Ectodermal cell (in vitro differentiated cells): ENCODE measurements around the gene TACC2.
"Not testable (repeated sequence)": the region's sequence is repeated elsewhere in the genome, so short reads cannot be mapped to it uniquely, and the experiment has no call there.

Source experiments
- H3K27ac ChIP-seq: 2 replicates; pipeline ENCODE4 v1.7.0; 2013; ENCODE audit warnings: mild to moderate bottlenecking, low read depth, low read length; ENCODE audit not compliant: insufficient read depth, poor library complexity, severe bottlenecking
- H3K27me3 ChIP-seq: 2 replicates; pipeline ENCODE4 v1.7.0; 2013; ENCODE audit warnings: mild to moderate bottlenecking, low read length; ENCODE audit not compliant: insufficient read depth, control insufficient read depth, poor library complexity, severe bottlenecking
- H3K36me3 ChIP-seq: one replicate; pipeline ENCODE4 v1.7.0; 2013; ENCODE audit warnings: low read length; ENCODE audit not compliant: control insufficient read depth, insufficient read depth
- H3K4me1 ChIP-seq: one replicate; pipeline ENCODE4 v1.7.0; 2013; ENCODE audit warnings: low read length; ENCODE audit not compliant: control insufficient read depth, insufficient read depth
- H3K4me3 ChIP-seq: 2 replicates; pipeline ENCODE4 v1.7.0; 2013; ENCODE audit warnings: low read depth, low read length, control low read depth; ENCODE audit not compliant: insufficient read depth
- H3K9me3 ChIP-seq: 2 replicates; pipeline ENCODE4 v1.7.0; 2013; ENCODE audit warnings: mild to moderate bottlenecking, low read length, moderate library complexity; ENCODE audit not compliant: control insufficient read depth
- WGBS, 2 experiments: methylation state at CpG; one replicate each; pipeline ENCODE4 v1.1.7; 2013; ENCODE audit warnings: missing lambda C conversion rate in 2 of 2; 5-methylcytosine and 5-hydroxymethylcytosine counted together

The TACC2 gene

DNA sequence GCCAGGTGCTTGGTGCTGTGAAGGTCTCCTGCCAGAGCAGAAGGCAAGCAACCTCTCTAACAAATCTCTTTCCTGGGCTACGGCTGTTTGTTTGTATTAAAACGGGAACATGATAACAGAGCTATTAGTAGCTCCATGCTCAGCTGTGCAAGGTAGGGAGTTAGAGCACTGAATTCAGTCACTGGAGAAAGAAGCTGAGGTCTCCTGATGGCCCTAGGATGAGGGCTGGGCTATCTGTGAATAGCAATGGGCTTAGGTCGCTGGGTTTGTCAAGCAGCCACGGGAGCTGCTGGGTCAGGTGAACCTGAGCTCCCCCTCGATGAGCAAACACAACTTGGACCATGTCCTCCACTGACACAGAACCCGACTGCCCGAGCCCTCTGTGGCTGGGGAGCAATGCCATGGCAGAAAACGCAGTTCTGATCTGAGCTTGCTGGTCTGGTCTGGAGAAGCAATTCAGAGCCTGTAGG is 24.4 kb downstream of the TACC2 start:
- Histone ChIP-seq H3K4me1 (peaks cover 2% of the 10 kb centered on the region), H3K4me3 (no peak overlapping the region), H3K36me3 (no peaks in the 10 kb centered on the region), H3K27ac (no peak overlapping the region), H3K9me3 (no peaks in the 10 kb centered on the region), H3K27me3 (no peaks in the 10 kb centered on the region)
- WGBS, 2 experiments = 91 to 94% methylated on average over 8 of the region's 8 CpGs

DNA sequence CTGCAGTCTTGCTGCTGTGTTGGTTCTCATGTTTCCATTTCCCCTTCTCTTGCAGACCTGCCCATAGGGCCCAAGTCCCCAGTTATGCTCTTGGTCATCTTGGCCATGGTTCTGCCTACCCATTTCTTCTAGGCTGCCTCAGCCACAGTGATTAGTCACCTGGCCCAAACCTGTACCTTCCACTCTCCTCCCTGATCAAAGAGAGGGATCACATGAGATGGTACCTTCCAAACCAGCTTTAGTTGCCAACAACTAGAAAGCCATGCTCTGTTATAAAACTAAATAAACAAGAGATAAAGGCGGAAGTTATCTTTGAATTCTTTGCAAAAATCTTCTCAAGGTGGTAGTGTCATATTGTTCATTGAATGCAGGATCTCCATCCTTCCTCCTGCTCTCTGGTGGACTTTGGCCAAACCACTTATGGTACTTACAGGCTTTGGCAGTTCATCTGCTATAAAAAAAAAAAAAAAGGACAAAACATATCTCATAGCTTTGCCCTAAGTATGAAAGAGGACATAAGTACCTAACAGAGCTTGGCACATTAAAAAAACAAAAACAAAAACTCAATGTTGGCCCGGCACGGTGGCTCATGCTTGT is 25.8 kb downstream of the TACC2 start:
- WGBS, 2 experiments = 92 to 97% methylated on average over 3 of the region's 3 CpGs
- H3K9me3 ChIP-seq = no peaks in the 10 kb centered on the region

DNA sequence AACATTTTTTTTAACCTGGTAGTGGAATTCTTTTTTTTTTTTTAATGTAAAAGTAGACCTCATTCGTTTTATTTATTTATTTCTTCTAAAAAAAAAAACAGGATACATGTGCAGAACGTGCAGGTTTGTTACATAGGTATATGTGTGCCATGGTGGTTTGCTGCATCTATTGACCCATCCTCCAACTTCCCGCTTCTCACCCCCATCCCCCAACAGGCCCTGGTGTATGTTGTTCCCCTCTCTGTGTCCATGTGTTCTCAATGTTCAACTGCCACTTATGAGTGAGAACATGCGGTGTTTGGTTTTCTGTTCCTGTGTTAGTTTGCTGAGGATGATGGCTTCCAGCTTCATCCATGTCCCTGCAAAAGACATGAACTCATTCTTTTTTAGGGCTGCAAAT is 29.0 kb downstream of the TACC2 start:
- not testable (repeated sequence) for H3K27ac ChIP-seq, H3K36me3 ChIP-seq, H3K9me3 ChIP-seq, H3K4me3 ChIP-seq, H3K27me3 ChIP-seq
- 86 to 96% methylated on average over 1 to 3 of the region's 4 CpGs for WGBS, 2 experiments
- H3K4me1 ChIP-seq = peaks cover 22% of the 10 kb centered on the region

More for the DNA sequence above, 25.8 kb downstream of the TACC2 start:
- Histone ChIP-seq H3K27me3 (no peaks in the 10 kb centered on the region), H3K4me1 (peaks cover 14% of the 10 kb centered on the region), H3K27ac (no peak overlapping the region), H3K4me3 (no peak overlapping the region), H3K36me3 (no peaks in the 10 kb centered on the region)

DNA sequence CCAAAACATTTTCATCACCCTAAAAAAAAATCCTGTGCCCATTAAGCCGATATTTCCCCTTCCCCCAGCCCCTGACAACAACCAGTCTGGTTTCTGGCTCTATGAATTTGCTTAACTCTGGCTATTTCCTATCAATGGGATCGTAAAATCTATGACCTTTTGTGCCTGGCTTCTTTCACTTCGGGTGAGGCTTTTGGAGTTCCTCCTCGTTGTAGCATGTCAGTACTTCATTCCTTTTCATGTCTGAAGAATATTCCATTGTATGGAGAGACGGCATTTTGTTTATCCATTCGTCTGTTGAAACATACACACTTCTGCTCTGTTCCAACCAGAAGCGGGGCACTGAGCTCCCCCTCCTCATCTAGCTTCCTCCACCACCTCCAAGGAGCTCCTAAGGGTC is 29.5 kb downstream of the TACC2 start:
- no peaks in the 10 kb centered on the region for H3K27me3 ChIP-seq
- H3K36me3 ChIP-seq = no peaks in the 10 kb centered on the region
- peaks cover 22% of the 10 kb centered on the region for H3K4me1 ChIP-seq
- H3K9me3 ChIP-seq = no peaks in the 10 kb centered on the region
- no peak overlapping the region for H3K27ac ChIP-seq
- 89 to 90% methylated on average over 7 of the region's 7 CpGs for WGBS, 2 experiments
- H3K4me3 ChIP-seq = no peak overlapping the region

DNA sequence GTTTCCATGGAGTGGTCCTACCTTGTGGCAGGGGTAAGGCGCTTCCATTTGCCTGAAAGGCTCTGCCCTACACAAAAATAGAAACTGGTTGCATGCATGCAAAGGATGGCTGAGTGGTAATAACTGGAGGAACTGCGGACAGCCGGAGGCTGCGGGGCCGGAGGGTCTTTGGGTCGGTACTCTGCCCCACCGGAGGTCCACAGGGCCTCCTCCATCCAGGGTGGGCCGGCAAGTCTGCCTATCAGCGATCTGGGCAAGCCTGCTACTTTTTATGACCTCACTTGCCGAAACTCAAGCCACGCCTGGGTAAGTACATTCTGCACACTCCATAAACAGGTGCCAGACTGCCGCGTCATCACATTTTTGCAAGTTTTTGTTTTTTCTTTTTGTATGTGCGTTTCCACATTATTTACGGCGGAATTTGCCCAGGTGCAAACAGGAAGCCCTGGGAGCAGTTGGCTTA is 30.0 kb downstream of the TACC2 start:
- Histone ChIP-seq H3K36me3 (no peaks in the 10 kb centered on the region), H3K27me3 (no peaks in the 10 kb centered on the region), H3K4me1 (peaks cover 22% of the 10 kb centered on the region), H3K27ac (peak overlapping the region; percentile 83), H3K9me3 (no peaks in the 10 kb centered on the region), H3K4me3 (no peak overlapping the region)
- 92 to 93% methylated on average over 16 of the region's 16 CpGs for WGBS, 2 experiments

DNA sequence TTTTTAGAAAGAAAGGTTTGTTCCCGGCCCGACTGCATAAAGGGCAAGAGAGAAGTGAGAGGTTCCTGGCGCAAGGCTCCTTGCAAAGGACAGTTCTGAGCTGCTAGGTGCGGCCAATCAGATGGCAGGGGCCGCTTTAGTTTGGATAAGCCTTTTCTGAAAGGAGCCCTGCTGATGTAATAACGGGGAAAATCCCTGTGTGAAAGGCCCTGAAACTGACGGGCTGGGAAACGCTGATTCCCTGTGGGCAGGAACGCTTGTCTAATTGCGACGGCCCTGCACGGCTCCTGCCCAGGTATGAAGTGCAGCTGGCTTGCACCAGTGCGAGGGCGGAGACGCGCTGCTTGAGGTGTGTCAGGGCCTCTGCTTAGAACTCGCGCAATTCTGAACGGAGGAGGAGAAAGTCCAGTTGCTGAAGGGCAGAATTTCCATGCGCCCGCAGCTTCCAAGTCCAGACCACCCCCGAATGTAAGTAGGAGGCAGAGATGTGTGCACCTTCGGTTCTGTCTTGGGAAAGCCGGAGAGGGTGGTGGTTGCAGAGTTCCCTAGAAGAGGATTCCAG is 30.5 kb downstream of the TACC2 start:
- Histone ChIP-seq H3K36me3 (no peaks in the 10 kb centered on the region), H3K4me1 (peaks cover 22% of the 10 kb centered on the region), H3K9me3 (no peaks in the 10 kb centered on the region), H3K4me3 (peak overlapping the region; percentile 21), H3K27ac (peak overlapping the region; percentile 83), H3K27me3 (no peaks in the 10 kb centered on the region)
- WGBS, 2 experiments = 52 to 61% methylated on average over 24 of the region's 24 CpGs

DNA sequence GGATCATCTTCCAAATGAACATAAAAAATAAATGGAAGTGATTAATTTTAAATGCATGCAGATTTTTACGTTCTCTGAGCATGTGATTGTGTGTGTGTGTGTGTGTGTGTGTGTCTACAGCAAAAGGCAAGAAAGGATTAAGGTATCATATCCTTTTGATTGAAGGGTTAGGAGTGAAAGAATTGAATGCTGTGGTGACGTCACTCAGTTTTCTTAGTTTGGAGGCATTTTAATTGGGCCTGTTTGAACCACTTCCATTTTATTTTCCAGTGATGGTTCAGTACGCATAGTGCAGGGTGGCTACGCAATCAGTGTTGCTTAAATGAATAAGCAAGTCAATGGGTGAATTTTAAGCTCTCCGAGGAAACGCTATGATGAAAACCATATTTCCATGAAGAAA is 31.3 kb downstream of the TACC2 start:
- 92 to 94% methylated on average over 6 of the region's 6 CpGs for WGBS, 2 experiments
- H3K27ac ChIP-seq = no peak overlapping the region
- no peaks in the 10 kb centered on the region for H3K27me3 ChIP-seq
- H3K4me1 ChIP-seq = peaks cover 22% of the 10 kb centered on the region
- H3K9me3 ChIP-seq = no peaks in the 10 kb centered on the region
- no peaks in the 10 kb centered on the region for H3K36me3 ChIP-seq
- no peak overlapping the region for H3K4me3 ChIP-seq

DNA sequence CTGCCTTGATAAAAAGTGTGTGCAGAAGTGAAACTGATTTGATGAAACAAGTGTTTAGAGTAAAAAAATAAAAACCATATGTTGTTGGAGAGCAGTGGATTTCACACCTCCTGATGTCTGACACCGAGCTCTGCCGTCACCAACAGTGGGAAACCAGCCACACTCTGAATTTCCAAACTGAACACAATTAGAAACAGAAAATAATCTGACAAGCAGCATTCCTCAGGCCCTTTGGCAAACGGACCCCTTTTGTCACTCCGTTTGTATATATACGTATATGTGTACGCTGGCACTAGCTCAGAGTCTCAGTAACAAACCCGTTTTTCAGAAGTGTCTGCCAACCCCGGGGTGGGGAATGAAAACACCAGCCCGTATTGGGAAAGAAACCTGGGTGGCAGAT is 32.4 kb downstream of the TACC2 start:
- Histone ChIP-seq H3K9me3 (no peaks in the 10 kb centered on the region), H3K27me3 (no peaks in the 10 kb centered on the region), H3K27ac (no peak overlapping the region), H3K4me3 (no peak overlapping the region), H3K4me1 (peaks cover 22% of the 10 kb centered on the region), H3K36me3 (no peaks in the 10 kb centered on the region)
- 81 to 84% methylated on average over 9 of the region's 9 CpGs for WGBS, 2 experiments

DNA sequence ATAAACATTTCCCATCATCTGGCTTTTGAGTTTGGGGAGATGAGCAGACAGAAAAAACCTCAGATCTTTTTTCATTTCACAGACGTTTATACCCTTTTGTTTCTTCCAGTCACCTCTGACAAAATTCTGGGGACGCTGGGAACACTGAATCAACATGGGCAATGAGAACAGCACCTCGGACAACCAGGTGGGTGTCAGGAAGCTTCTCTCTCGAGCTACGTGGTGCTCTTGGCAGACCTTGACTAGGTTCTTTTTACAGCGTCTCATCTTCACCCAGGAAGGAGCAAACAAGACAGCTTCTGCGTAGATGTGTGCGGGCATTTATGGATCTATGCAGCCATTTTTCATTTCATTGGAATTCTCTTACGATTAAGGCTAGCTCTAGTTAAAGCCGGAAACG is 32.9 kb downstream of the TACC2 start:
- WGBS, 2 experiments = 92 to 94% methylated on average over 11 of the region's 11 CpGs
- no peak overlapping the region for H3K27ac ChIP-seq

DNA sequence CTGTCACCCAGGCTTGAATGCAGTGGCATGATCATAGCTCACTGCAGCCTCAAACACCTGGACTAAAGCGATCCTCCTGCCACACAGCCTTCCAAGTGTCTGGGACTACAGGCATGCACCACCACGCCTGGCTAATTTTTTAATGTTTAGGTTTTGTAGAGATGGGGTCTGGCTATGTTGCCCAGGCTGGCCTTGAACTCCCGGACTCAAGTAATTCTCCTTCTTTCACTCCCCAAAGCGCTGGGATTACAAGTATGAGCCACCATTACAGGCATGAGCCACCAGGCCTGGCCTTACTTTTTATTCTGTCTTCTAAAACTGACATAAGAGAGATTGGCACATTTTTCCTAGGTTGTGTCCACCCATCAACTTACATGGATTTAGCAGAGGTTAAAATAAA is 33.3 kb downstream of the TACC2 start:
- Histone ChIP-seq H3K9me3 (no peaks in the 10 kb centered on the region), H3K27me3 (no peaks in the 10 kb centered on the region), H3K36me3 (no peaks in the 10 kb centered on the region), H3K27ac (no peak overlapping the region), H3K4me1 (peaks cover 22% of the 10 kb centered on the region), H3K4me3 (no peak overlapping the region)
- 91 to 95% methylated on average over 4 of the region's 4 CpGs for WGBS, 2 experiments

More for the DNA sequence above, 32.9 kb downstream of the TACC2 start:
- H3K36me3 ChIP-seq = no peaks in the 10 kb centered on the region
- no peak overlapping the region for H3K4me3 ChIP-seq
- peaks cover 22% of the 10 kb centered on the region for H3K4me1 ChIP-seq
- H3K9me3 ChIP-seq = no peaks in the 10 kb centered on the region
- H3K27me3 ChIP-seq = no peaks in the 10 kb centered on the region
